Sciatic nerve (tissue), 2 donors: ENCODE results near the gene SLC7A11. TPM values are rescaled to one million over a fixed set of nuclear protein-coding genes. Genes with fewer than 3 reads are reported as not detected.
"Not testable (repeated sequence)": the region's sequence is repeated elsewhere in the genome, so short reads cannot be mapped to it uniquely, and the experiment has no call there.

ENCODE experiments used
- ATAC-seq: fragments of 200-7000 bp; cut with Tn5 transposase; one replicate; pipeline ENCODE4 v1.9.1; 2020; ENCODE audit warnings: mild to moderate bottlenecking, moderate library complexity
- DNase-seq: peaks from one replicate; pipeline ENCODE4 v3.0.0-alpha.2; 2020; ENCODE audit warnings: low spot score
- intact Hi-C: fragments of 100-400 bp; cut with DNase I; formaldehyde crosslinking; loops from one replicate; pipeline ENCODE4 v1.14.2; 2022
- total RNA-seq: library from RNA; stranded (reverse); fragmentation: NEBNext Ultra II Directional; extraction: Animal tissue kit (Norgen Biotek cat#: 25700); gene quantifications from one replicate; pipeline ENCODE4 v1.2.1, GENCODE V29; 2021
- donor health status: DM: no; HTN: no; CAD: no.
- donor health status: DM: no; HTN: no; CAD: no.

SLC7A11 gene
- total RNA-seq, 1 donor from 2014 or later = 0.89 TPM

- ATAC-seq (no peak), DNase-seq (no peak)
- intact Hi-C loops = no loop called here
Observed at GRCh38 chr4:138222046-138222445, 20.1 kb downstream of the SLC7A11 start.

- intact Hi-C loops = no loop called here
- DNase-seq (no peak), ATAC-seq (no peak)
Observed at GRCh38 chr4:138218976-138219375, 23.2 kb downstream of the SLC7A11 start.

GRCh38 chr4:138217567-138217966 lies 24.6 kb downstream of the SLC7A11 start:
- ATAC-seq = no peak

GRCh38 chr4:138216272-138216867 lies 25.8 kb downstream of the SLC7A11 start:
- ATAC-seq = no peak
- intact Hi-C loops = no loop called here
- no peak for DNase-seq

More at GRCh38 chr4:138217567-138217966, 24.6 kb downstream of the SLC7A11 start:
- DNase-seq = no peak
- intact Hi-C loops = no loop called here

GRCh38 chr4:138210576-138210975 lies 31.6 kb downstream of the SLC7A11 start:
- ATAC-seq, intact Hi-C loops, DNase-seq: not testable (repeated sequence)

GRCh38 chr4:138209094-138209493 lies 33.1 kb downstream of the SLC7A11 start:
- intact Hi-C loops = no loop called here
- ATAC-seq (no peak), DNase-seq (no peak)

- no peak for ATAC-seq
- no peak for DNase-seq
- intact Hi-C loops = no loop called here
Observed at GRCh38 chr4:138205531-138206233, 36.5 kb downstream of the SLC7A11 start.

- intact Hi-C loops = no loop called here
- DNase-seq = no peak
- no peak for ATAC-seq
Observed at GRCh38 chr4:138204507-138204906, 37.6 kb downstream of the SLC7A11 start.

- ATAC-seq (no peak), DNase-seq (no peak)
- intact Hi-C loops = no loop called here
Observed at GRCh38 chr4:138202686-138203085, 39.5 kb downstream of the SLC7A11 start.

GRCh38 chr4:138200236-138200590 lies 41.9 kb downstream of the SLC7A11 start:
- ATAC-seq (no peak), DNase-seq (no peak)
- intact Hi-C loops = no loop called here

- intact Hi-C loops = no loop called here
- DNase-seq (no peak), ATAC-seq (no peak)
Observed at GRCh38 chr4:138199568-138200235, 42.4 kb downstream of the SLC7A11 start.

- ATAC-seq = no peak
- DNase-seq = no peak
- intact Hi-C loops = no loop called here
Observed at GRCh38 chr4:138196153-138196552, 46.0 kb downstream of the SLC7A11 start.

GRCh38 chr4:138193963-138194362 lies 48.2 kb downstream of the SLC7A11 start:
- no peak for DNase-seq
- ATAC-seq = no peak
- intact Hi-C loops = no loop called here

GRCh38 chr4:138192113-138192512 lies 50.0 kb downstream of the SLC7A11 start:
- intact Hi-C loops = no loop called here
- ATAC-seq = no peak
- DNase-seq = no peak

- no peak for DNase-seq
- no peak for ATAC-seq
- intact Hi-C loops = no loop called here
Observed at GRCh38 chr4:138190452-138190858, 51.7 kb downstream of the SLC7A11 start.

GRCh38 chr4:138189206-138189605 lies 52.9 kb downstream of the SLC7A11 start:
- ATAC-seq = no peak
- intact Hi-C loops = no loop called here
- no peak for DNase-seq

GRCh38 chr4:138188406-138189084 lies 53.6 kb downstream of the SLC7A11 start:
- no peak for ATAC-seq
- DNase-seq = no peak
- intact Hi-C loops = no loop called here

GRCh38 chr4:138185859-138186645 lies 56.1 kb downstream of the SLC7A11 start:
- intact Hi-C loops = no loop called here
- DNase-seq = no peak
- ATAC-seq = no peak

- intact Hi-C loops = no loop called here
- no peak for DNase-seq
- no peak for ATAC-seq
Observed at GRCh38 chr4:138184886-138185285, 57.3 kb downstream of the SLC7A11 start.
